Measurements from ENCODE around the gene COL6A1.
"Not testable (repeated sequence)": the region's sequence is repeated elsewhere in the genome, so short reads cannot be mapped to it uniquely, and the experiment has no call there.

The COL6A1 gene

GRCh38 chr21:45947296-45947695 lies 34.3 kb upstream of the COL6A1 start:
- peak; percentile 4 for DNase-seq (ENCODE audit: low spot score)

DNA sequence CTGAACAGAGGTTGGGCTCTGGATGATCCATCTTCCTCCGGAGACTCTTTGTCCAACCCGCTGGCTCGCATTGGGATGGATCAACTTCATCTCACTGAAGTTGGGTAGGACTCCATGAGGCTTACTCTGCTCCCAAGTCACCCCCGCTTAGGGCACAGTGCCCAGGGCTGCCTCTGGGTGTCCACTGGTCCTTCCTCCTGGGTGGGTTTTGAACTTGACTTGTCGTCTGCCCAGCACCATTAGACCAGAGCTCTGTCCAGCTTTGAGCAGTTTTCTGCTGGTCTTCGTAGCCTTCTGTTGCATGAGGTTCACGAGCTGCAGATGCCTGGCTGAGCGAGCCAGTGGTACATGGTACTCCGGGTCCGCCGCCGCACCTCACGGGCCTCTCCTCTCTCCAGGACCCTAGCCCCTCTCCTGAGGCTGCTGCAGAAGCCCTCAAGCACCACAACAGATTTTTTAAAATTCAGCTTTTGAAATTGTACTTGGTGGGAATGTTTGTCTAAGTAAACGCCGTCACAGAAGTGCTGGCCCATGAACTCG lies 33.8 kb upstream of the COL6A1 start:
- DNase-seq (ENCODE audit: low spot score) = no peak

DNA sequence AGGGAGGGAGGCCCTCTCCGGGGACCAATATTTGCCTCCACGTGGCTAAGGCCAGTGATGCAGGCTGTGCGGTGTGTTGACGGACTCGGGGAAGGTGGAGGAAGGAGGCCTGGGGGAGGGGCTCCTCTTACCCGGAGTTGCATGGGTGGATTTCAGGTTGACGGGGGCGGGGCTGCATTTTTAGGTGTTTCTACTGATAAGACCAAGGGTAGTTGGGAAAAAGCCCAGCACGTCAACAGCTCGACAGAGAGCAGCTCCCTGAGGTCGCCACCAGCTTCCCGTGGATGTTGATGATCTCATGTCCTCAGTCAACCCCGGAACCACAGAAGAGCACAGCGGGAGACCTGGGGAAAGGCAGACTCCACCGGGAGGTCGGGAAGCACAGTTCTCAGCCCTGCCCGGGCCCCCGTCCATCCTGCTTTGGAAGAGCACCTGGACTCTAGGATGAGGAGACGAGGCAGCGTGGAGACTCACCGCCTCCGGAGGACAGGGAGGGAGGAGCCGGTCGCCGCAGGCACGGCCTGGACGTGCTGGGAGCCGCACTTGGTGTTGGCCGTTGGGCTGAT lies 32.9 kb upstream of the COL6A1 start:
- DNase-seq (ENCODE audit: low spot score) = peak; percentile 45

DNA sequence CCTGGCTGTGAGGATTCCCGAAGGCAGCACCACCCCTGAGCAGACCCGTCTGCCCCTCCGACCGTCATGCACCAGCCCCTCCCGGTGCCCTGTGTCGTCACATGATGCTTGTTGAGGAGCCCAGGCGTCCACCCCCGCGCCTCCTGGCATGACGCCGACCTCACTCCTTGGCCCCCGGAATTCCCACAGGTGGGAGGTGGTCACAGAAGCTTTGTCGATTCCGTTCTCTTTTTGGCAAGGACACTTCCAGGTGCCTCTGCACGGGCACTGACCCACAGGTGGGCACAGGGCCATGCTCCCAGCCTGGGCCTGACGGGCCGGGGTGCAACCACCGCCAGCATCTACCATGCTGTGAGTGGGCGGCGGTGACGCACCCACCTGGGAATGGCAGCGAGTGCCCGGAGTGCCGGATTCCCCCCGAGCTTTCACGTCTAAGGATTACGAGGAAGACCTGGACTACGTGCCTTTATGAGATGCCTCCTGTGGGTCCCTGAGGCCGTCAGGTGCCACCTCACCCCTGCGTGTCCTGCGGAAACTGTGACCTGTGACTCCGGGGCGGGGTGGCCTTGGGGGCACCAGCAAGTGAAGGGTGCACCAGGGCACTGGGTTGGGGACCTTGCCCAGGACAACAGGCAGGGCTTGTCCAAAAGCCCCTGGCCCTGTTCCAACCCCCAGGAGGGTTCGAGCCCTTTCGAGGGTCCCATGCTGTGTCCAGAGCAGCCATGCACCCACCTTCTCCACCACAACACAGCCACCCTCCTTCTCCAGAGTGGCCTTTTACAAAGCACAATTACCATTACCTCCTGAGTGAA lies 31.4 kb upstream of the COL6A1 start:
- DNase-seq (ENCODE audit: low spot score) = peak; percentile 39

GRCh38 chr21:45950740-45951515 lies 30.6 kb upstream of the COL6A1 start:
- DNase-seq (ENCODE audit: low spot score) = peak; percentile 78

DNA sequence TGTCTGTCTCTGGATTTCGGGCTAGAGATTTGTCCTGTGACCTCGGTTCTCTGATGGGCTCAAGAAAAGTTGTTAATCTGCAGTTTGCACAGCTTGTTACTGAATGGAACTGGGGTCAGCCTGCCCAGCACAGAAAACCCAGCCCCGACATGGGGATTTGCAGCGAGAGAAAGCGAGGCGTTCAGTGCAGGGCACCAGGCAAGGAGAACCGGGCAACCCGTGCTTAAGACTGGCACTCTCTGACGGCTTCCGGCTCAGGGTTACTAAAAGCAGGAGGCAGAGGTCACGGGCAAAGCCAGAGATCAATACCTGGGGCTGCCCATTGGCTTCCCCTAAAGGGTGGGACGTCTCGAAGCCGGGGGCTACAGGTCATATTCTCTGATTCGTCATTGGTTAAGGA lies 29.9 kb upstream of the COL6A1 start:
- DNase-seq (ENCODE audit: low spot score) = peak; percentile 5

GRCh38 chr21:45952527-45952926 lies 29.0 kb upstream of the COL6A1 start:
- not testable (repeated sequence) for DNase-seq (ENCODE audit: low spot score)

DNA sequence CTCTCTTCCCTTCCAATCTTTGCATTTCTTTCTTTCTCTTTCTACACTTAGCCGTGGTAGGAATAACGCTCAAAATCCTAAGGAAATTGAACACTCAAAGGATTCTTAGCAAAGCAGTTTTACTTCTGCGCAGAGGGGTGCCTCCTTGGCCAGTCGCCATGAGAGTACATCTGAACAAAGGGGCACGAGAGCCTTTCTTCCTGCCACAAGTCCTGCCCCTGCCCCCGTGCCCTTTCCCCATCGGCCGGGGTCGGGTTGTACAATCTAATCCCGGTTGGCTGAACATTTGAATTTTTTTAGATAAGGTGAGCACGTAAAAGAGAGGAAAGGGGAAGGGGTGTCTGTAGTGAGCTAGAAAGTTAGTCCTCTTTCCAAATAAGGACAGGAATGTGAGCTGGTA lies 28.6 kb upstream of the COL6A1 start:
- DNase-seq (ENCODE audit: low spot score) = no peak

DNA sequence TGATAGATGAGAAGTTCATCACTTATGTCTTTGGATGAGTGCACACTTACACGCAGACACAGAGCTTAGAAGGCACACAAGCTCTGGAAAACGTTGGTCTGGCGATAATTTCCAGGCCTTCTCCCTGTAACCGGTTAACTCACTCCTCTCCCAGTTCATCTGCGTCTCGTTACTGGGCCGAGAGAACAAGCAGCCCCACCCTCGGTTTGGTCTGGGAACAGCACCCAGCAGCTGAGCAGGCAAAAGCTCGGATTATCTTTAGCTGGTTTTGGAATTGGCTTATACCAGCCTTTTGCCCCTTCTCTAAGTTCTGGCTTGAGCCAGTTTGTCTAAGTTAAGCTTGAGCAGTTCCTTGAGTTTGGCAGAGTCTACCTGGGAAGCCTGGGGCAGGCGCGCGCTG lies 27.3 kb upstream of the COL6A1 start:
- peak; percentile 14 for DNase-seq (ENCODE audit: low spot score)

DNA sequence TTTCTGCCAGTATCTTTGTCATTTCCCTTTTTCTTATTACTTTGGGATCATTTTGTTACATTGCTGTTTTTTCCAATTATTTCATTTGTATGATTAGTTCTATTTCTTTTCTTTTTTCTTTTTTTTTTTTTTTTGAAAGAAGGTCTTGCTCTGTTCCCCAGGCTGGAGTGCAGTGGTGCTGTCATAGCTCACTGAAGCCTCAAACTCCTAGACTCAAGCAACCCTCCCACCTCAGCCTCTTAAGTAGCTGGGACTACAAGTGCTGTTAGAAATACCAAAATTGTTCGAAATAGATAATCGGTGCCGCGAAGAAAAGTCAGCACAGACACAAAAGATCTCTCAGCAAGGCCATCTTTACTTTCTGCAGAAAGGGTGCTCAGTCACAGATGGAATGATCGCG lies 26.6 kb upstream of the COL6A1 start:
- DNase-seq (ENCODE audit: low spot score) = no peak

GRCh38 chr21:45957551-45957950 lies 24.0 kb upstream of the COL6A1 start:
- no peak for DNase-seq (ENCODE audit: low spot score)

DNA sequence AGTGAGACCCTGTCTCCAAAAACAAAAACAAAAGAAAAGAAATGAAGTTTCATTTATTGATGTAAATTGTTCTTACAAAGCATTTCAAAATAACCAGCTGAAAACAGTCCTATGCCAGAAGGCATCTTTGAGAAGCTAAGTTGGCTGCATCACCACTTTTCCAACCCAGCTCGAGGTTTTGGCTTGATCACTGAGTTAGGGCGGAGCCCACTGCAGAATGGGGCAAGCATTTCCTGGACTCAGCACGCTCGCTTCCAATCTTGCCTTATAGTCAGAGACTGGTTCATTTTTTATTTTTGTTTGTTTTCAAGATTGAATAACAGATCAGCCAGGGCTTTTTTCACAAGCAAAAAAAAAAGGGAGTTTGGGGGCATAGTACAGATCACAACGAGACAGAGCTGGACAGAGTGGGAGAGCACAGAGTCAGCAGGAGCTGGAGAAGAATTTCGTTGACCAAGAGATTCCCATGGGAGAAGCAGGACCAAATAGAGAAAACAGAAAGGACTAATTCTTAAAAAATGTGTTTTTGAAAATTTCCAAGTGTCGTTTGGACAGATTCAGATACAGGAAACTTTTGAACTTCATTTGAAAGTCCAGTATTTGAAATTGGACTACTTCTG lies 23.5 kb upstream of the COL6A1 start:
- DNase-seq (ENCODE audit: low spot score) = no peak

- no peak for DNase-seq (ENCODE audit: low spot score)
Observed at GRCh38 chr21:45959182-45959581, 22.4 kb upstream of the COL6A1 start.

DNA sequence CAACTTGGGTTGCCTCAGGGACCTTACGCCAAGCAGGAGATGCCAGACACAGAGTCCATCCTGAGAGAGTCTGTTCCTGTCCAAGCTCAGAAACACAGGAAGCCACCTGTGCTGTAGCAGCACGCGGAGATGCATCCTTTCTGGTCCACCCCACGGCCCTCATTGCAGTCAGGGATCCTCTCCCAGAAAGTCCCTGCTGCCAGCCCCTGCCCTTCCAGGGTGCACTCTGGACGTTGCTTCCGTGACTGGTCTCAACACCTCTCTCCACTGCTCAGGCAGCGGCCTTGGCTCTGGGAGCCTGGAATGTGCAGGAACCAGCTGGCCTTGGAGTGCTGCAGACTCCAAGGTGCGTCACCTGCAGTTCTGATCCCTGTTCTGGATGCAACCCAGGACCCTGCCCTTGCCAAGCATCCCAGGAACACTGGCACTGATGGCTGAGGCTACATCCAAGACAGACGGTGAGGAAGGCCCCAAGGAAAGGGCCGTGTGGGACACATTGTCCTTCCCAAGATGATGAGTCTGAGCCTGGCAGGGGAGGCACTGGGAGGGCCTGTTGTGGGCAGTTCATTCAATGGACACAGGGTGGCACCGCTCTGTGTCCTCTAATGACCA lies 21.7 kb upstream of the COL6A1 start:
- no peak for DNase-seq (ENCODE audit: low spot score)

GRCh38 chr21:45961408-45961807 lies 20.2 kb upstream of the COL6A1 start:
- DNase-seq (ENCODE audit: low spot score) = not testable (repeated sequence)

DNA sequence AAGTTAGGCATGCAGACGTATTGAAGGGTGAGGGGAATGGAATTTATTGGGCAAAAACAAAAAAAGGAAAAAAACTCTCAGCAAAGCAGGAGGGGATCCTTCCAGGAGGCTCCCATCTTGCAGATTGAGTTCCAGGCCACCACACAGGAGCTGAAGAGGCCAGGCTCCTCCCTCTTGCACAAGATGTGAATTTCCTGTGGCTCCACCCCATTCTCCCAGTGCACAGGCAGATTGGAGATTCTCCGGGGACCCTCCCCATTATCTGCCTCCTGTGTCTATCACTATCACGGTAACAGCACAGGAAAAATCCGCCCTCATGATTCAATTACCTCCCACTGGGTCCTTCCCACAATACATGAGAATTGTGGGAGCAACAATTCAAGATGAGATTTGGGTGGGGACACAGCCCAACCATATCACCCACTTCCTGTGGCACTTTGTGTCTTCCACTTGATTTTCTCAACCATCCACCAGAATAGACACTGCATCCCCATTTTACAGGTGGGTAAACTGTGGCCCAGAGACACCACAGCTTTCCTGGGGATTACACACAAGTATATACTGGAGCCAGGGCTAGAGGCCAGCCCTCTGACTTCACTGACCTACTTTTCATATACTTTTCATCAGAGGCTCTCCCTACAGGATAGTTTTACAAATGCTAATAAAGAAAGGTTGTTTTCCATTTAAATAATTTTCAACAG lies 18.9 kb upstream of the COL6A1 start:
- DNase-seq (ENCODE audit: low spot score) = no peak

- DNase-seq (ENCODE audit: low spot score) = no peak
Observed at GRCh38 chr21:45963232-45963570, 18.4 kb upstream of the COL6A1 start.

GRCh38 chr21:45964649-45965048 lies 16.9 kb upstream of the COL6A1 start:
- no peak for DNase-seq (ENCODE audit: low spot score)

DNA sequence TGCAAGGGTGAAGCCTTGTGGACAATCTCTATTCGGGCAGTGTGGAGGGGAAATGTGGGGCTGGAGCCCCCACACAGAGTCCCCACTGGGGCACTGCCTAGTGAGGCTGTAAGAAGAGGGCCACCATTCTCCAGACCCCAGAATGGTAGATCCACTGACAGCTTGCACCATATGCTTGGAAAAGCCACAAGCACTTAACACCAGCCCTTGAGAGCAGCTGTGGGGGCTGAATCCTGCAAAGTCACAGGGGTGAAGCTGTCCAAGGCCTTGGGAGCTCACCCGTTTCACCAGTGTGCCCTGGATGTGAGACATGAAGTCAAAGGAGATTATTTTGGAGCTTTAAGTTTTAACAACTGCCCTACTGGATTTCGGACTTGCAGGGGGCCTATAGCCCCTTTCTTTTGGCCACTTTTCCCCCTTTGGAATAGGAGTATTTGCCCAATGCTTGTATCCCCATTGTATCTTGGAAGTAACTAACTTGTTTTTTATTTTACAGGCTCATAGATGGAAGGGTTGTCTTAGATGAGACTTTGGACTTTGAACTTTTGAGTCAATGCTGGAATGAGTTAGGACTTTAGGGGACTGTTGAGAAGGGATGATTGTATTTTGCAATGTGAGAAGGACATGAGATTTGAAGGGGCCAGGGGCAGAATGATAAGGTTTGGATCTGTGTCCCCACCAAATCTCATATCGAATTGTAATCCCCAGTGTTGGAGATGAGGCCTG lies 16.3 kb upstream of the COL6A1 start:
- no peak for DNase-seq (ENCODE audit: low spot score)

- no peak for DNase-seq (ENCODE audit: low spot score)
Observed at GRCh38 chr21:45966791-45967394, 14.7 kb upstream of the COL6A1 start.
